ENCODE data around the gene SETD5.

Gene SETD5

GRCh38 chr3:9498781-9499180, 101.4 kb downstream of the SETD5 start:
- no peak overlapping the region for H3K4me3 ChIP-seq (replicated peaks; ENCODE audit: low read depth, low read length)
- DNase-seq (ENCODE audit: low read depth) = no peak
- TF ChIP-seq CTCF (IDR thresholded peaks at IDR 0.05; ENCODE audit: low read length, missing control alignments) = no peak

- TF ChIP-seq CTCF (IDR thresholded peaks at IDR 0.05; ENCODE audit: low read length, missing control alignments) = no peak
- no peak for DNase-seq (ENCODE audit: low read depth)
- H3K4me3 ChIP-seq (replicated peaks; ENCODE audit: low read depth, low read length) = no peak overlapping the region
Measured at GRCh38 chr3:9499455-9500107, 102.2 kb downstream of the SETD5 start.

- TF ChIP-seq CTCF (IDR thresholded peaks at IDR 0.05; ENCODE audit: low read length, missing control alignments) = peak; percentile 77
- H3K4me3 ChIP-seq (replicated peaks; ENCODE audit: low read depth, low read length) = no peak overlapping the region
- peak; percentile 69 for DNase-seq (ENCODE audit: low read depth)
Measured at GRCh38 chr3:9500108-9501050, 103.0 kb downstream of the SETD5 start.

GRCh38 chr3:9501226-9501625, 103.8 kb downstream of the SETD5 start:
- TF ChIP-seq CTCF (IDR thresholded peaks at IDR 0.05; ENCODE audit: low read length, missing control alignments) = no peak
- H3K4me3 ChIP-seq (replicated peaks; ENCODE audit: low read depth, low read length) = no peak overlapping the region
- no peak for DNase-seq (ENCODE audit: low read depth)

GRCh38 chr3:9503283-9503682, 105.9 kb downstream of the SETD5 start:
- TF ChIP-seq CTCF (IDR thresholded peaks at IDR 0.05; ENCODE audit: low read length, missing control alignments) = peak; percentile 94
- no peak overlapping the region for H3K4me3 ChIP-seq (replicated peaks; ENCODE audit: low read depth, low read length)
- peak; percentile 77 for DNase-seq (ENCODE audit: low read depth)

- no peak for DNase-seq (ENCODE audit: low read depth)
- no peak overlapping the region for H3K4me3 ChIP-seq (replicated peaks; ENCODE audit: low read depth, low read length)
- no peak for TF ChIP-seq CTCF (IDR thresholded peaks at IDR 0.05; ENCODE audit: low read length, missing control alignments)
Measured at GRCh38 chr3:9507586-9508578, 110.5 kb downstream of the SETD5 start.

Measured in fibroblast of pulmonary artery (primary cell).